Natural killer cell (primary cell): Measurements from ENCODE around the gene EMILIN3. TPM values are rescaled to one million over a fixed set of nuclear protein-coding genes. Genes with fewer than 3 reads are reported as not detected.

Experiments
- ATAC-seq, 3 donors: fragments of 150-1000 bp in 2 of 3; fragments of 200-7000 bp in 1 of 3; cut with Tn5 transposase; 1 replicate in 1 of 3; 2 replicates in 2 of 3; pipeline ENCODE4 v1.10.0; 2021; ENCODE audit warnings: mild to moderate bottlenecking in 2 of 3, moderate library complexity in 2 of 3
- DNase-seq, 2 donors: peaks; one replicate each; pipeline versions ENCODE4 v3.0.0 to v3.0.0-alpha.2; 2013 to 2021; ENCODE audit warnings: mixed read lengths in 1 of 2
- H3K27ac ChIP-seq: one replicate; pipeline ENCODE4 v1.5.1; 2013; ENCODE audit warnings: mild to moderate bottlenecking, low read length
- H3K27me3 ChIP-seq: one replicate; pipeline ENCODE4 v1.6.1; 2013; ENCODE audit warnings: low read length; ENCODE audit not compliant: control insufficient read depth, insufficient read depth
- H3K36me3 ChIP-seq: one replicate; pipeline ENCODE4 v1.6.1; 2013; ENCODE audit warnings: low read length; ENCODE audit not compliant: control insufficient read depth, insufficient read depth
- H3K4me1 ChIP-seq: one replicate; pipeline ENCODE4 v1.6.1; 2013; ENCODE audit warnings: low read length; ENCODE audit not compliant: control insufficient read depth, insufficient read depth
- H3K4me3 ChIP-seq: one replicate; pipeline ENCODE4 v1.5.1; 2013; ENCODE audit warnings: low read length
- H3K9me3 ChIP-seq: one replicate; pipeline ENCODE4 v1.6.1; 2013; ENCODE audit warnings: low read length; ENCODE audit not compliant: control insufficient read depth, insufficient read depth
- H3K27ac Mint-ChIP-seq, 2 donors: one replicate each; pipeline ENCODE4 v1.8.0; 2022; ENCODE audit warnings: mild to moderate bottlenecking in 2 of 2, mixed read lengths in 2 of 2, moderate library complexity in 1 of 2
- H3K27me3 Mint-ChIP-seq, 2 donors: one replicate each; pipeline ENCODE4 v1.8.0; 2022; ENCODE audit warnings: low read depth in 2 of 2, mixed read lengths in 2 of 2
- H3K36me3 Mint-ChIP-seq: one replicate; pipeline ENCODE4 v1.8.0; 2022; ENCODE audit warnings: mixed read lengths
- H3K4me1 Mint-ChIP-seq, 2 donors: one replicate each; pipeline ENCODE4 v1.8.0; 2022; ENCODE audit warnings: mixed read lengths in 2 of 2
- H3K4me3 Mint-ChIP-seq: one replicate; pipeline ENCODE4 v1.8.0; 2022; ENCODE audit warnings: mild to moderate bottlenecking, moderate library complexity, mixed read lengths
- H3K9me3 Mint-ChIP-seq, 2 donors: one replicate each; pipeline ENCODE4 v1.8.0; 2022; ENCODE audit warnings: mixed read lengths in 2 of 2
- WGBS: methylation state at CpG from one replicate; pipeline ENCODE4 v1.1.7; 2013; ENCODE audit warnings: missing lambda C conversion rate; ENCODE audit not compliant: insufficient coverage; 5-methylcytosine and 5-hydroxymethylcytosine counted together
- intact Hi-C: fragments of 100-400 bp; cut with micrococcal nuclease; formaldehyde crosslinking; loops from one replicate; pipeline ENCODE4 v1.14.2; 2022
- total RNA-seq, 4 donors: library from RNA; stranded (reverse); fragments of 120-200 nt in 1 of 4; gene quantifications; one replicate each; pipeline versions ENCODE4 v1.2.3 to v1.2.4, GENCODE V29; 2013 to 2022
- TF ChIP-seq, protein P1 (sequence below): fragments of 200-600 bp; IDR thresholded peaks from one replicate; pipeline ENCODE4 v1.8.0; 2022; ENCODE audit warnings: antibody characterized with exemption

The EMILIN3 gene
- total RNA-seq, 3 donors from 2014 or later (not counting 1 experiment from before 2014, with no cell fraction given), result not detected

DNA sequence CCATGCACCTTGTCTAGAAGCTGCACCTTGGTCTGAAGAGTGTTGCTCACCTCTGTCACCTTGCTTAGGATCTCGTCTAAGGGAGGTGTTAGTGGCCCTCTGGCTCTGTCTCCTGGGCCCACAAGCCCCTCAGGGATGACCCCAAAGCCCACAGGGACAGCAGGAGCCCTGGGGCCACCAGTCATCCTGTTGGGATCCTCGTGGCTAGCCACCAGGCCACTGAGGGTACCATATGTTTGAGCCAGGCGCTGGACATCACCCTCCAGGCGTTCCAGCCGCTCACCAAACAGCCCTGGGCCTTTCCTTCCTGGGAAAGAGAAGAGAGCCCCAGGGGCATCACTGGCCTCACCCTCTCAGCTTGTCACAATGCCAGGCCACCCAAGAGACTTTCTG lies 3.9 kb downstream of the EMILIN3 start:
- H3K27me3 Mint-ChIP-seq, result peaks cover 20 to 21% of the 10 kb centered on the region in 2 donors
- H3K36me3 Mint-ChIP-seq, result no peaks in the 10 kb centered on the region
- no peaks in the 10 kb centered on the region for H3K4me1 ChIP-seq
- no peak for ATAC-seq
- no peak overlapping the region for H3K4me3 ChIP-seq
- H3K9me3 Mint-ChIP-seq, result no peaks in the 10 kb centered on the region
- 73% methylated on average over 5 of the region's 5 CpGs for WGBS
- intact Hi-C loops, result no loop called here
- DNase-seq, result no peak
- no peaks in the 10 kb centered on the region for H3K36me3 ChIP-seq
- H3K27me3 ChIP-seq, result peaks cover under 1% of the 10 kb centered on the region
- no peak overlapping the region for H3K4me3 Mint-ChIP-seq
- H3K9me3 ChIP-seq, result no peaks in the 10 kb centered on the region
- H3K27ac Mint-ChIP-seq, result no peak overlapping the region
- no peak overlapping the region for H3K27ac ChIP-seq
- TF ChIP-seq, protein P1, sequence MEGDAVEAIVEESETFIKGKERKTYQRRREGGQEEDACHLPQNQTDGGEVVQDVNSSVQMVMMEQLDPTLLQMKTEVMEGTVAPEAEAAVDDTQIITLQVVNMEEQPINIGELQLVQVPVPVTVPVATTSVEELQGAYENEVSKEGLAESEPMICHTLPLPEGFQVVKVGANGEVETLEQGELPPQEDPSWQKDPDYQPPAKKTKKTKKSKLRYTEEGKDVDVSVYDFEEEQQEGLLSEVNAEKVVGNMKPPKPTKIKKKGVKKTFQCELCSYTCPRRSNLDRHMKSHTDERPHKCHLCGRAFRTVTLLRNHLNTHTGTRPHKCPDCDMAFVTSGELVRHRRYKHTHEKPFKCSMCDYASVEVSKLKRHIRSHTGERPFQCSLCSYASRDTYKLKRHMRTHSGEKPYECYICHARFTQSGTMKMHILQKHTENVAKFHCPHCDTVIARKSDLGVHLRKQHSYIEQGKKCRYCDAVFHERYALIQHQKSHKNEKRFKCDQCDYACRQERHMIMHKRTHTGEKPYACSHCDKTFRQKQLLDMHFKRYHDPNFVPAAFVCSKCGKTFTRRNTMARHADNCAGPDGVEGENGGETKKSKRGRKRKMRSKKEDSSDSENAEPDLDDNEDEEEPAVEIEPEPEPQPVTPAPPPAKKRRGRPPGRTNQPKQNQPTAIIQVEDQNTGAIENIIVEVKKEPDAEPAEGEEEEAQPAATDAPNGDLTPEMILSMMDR, result no peak
- H3K4me1 Mint-ChIP-seq, result peaks cover 0 to 5% of the 10 kb centered on the region in 2 donors

DNA sequence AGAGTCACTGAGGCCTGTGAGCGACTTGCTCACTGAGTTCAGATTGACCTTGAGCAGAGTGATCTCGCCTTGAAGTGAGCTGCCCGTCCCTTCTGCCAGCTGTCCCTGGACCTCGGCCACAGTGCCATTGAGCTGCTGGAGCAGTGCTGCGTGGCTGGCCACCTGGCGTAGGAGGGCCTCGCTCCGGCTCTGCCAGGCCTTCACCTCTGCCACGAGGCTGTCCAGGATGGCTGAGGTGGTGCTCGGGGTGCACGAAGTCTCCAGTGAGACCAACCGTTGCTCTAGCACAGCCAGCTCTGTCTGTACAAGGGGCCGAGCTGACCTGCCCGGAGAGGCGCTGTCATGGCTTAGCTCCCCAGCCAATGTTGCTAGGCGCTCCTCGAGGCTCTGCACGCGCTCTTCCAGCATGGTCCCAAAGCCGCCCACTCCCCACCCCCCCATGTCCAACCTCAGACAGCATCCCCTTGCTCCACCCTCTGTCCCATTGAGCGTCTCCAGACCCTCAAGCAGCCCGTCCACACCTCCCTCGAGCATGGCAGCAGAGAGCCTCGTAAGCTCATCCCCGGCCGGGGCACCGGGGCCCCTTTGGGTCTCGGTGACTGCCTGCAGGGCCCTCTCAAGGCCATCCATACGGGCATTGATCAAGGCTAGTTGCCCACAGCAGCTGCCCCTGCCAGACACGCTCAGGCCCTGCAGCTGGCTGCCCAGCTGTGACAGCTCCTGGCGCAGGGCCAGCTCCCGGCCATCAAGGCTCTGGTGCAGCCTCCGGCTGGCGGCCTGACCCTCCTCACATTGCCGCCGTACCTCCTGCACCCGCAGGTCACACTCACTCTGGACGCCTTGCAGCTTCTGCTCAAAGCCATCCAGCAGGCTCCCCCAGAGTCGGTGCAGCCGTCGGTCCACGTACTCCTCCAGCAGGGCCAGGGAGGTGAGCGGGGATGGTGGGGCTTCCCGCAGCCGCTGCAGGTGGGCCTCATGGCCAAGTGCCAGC lies 4.6 kb downstream of the EMILIN3 start:
- peaks cover 0 to 5% of the 10 kb centered on the region in 2 donors for H3K4me1 Mint-ChIP-seq
- Histone ChIP-seq H3K27me3 (no peaks in the 10 kb centered on the region), H3K4me3 (no peak overlapping the region), H3K27ac (no peak overlapping the region), H3K4me1 (no peaks in the 10 kb centered on the region), H3K9me3 (no peaks in the 10 kb centered on the region), H3K36me3 (no peaks in the 10 kb centered on the region)
- WGBS, result 92% methylated on average over 45 of the region's 45 CpGs
- H3K27me3 Mint-ChIP-seq, result peaks cover 14 to 15% of the 10 kb centered on the region in 2 donors
- DNase-seq (no peak), ATAC-seq (no peak)
- no peaks in the 10 kb centered on the region for H3K9me3 Mint-ChIP-seq
- no peaks in the 10 kb centered on the region for H3K36me3 Mint-ChIP-seq
- H3K27ac Mint-ChIP-seq, result no peak overlapping the region
- no peak overlapping the region for H3K4me3 Mint-ChIP-seq
- TF ChIP-seq, protein P1, result no peak
- intact Hi-C loops, result no loop called here

DNA sequence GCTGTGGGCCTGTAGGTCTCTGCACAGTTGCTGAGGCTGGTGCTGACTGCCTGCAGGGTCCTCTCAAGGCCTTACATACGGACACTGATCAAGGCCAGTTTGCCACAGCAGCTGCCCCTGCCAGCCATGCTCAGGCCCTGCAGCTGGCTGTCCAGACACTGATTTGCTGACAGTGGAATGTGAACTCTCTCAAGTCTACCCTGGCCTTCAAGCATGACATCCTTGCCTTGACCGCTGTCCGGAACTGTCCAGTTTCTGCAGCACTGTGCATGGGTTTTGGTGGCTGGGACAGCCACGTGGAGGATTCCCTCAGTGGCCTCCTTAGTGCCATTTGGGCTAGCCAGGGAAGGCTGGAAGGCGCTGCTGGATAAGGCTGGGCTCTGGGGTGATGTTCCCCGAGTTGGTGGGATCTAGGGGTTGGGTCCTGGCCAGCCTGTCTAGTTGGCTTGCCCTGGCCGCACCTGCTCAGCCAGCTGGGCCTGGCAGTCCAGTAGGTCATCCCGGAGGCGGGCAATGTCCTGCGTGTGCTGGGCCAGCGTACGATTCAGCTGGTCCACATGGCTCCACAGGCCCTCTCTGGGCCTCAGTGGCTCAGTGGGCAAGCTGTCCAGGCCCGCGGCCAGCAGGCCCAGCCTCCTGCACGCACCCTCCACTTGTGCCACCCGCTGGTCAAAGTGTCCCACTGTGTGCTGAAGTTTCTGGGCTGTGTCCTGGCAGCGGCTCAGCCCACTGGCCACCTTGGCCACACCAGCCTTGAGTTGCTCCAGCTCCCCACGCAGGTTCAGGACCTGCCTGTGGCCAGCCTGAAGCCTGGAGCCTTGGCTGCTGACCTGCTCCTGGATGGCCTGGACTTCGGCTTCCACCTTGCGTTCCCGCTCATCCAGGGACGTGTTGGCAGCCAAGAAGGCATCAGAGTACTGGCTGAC lies 5.5 kb downstream of the EMILIN3 start:
- H3K4me3 ChIP-seq, result no peak overlapping the region
- H3K27me3 Mint-ChIP-seq, result peaks cover 13 to 14% of the 10 kb centered on the region in 2 donors
- H3K9me3 ChIP-seq, result no peaks in the 10 kb centered on the region
- TF ChIP-seq, protein P1, result no peak
- no peaks in the 10 kb centered on the region for H3K36me3 Mint-ChIP-seq
- H3K27me3 ChIP-seq, result no peaks in the 10 kb centered on the region
- no peak overlapping the region for H3K4me3 Mint-ChIP-seq
- DNase-seq (no peak), ATAC-seq (no peak)
- H3K36me3 ChIP-seq, result no peaks in the 10 kb centered on the region
- peaks cover 0 to 5% of the 10 kb centered on the region in 2 donors for H3K4me1 Mint-ChIP-seq
- no peak overlapping the region for H3K27ac ChIP-seq
- no peaks in the 10 kb centered on the region for H3K9me3 Mint-ChIP-seq
- H3K4me1 ChIP-seq, result no peaks in the 10 kb centered on the region
- no peak overlapping the region for H3K27ac Mint-ChIP-seq
- intact Hi-C loops, result no loop called here
- 88% methylated on average over 22 of the region's 22 CpGs for WGBS
